G401.6 (cell line): Measurements from ENCODE around the gene SAFB2.

Experiments
- FAIRE-seq: peaks from 2 replicates; lab custom pipeline; 2012; peaks lifted over from hg19 to GRCh38; lab: Jason Lieb, UNC

Gene SAFB2

DNA sequence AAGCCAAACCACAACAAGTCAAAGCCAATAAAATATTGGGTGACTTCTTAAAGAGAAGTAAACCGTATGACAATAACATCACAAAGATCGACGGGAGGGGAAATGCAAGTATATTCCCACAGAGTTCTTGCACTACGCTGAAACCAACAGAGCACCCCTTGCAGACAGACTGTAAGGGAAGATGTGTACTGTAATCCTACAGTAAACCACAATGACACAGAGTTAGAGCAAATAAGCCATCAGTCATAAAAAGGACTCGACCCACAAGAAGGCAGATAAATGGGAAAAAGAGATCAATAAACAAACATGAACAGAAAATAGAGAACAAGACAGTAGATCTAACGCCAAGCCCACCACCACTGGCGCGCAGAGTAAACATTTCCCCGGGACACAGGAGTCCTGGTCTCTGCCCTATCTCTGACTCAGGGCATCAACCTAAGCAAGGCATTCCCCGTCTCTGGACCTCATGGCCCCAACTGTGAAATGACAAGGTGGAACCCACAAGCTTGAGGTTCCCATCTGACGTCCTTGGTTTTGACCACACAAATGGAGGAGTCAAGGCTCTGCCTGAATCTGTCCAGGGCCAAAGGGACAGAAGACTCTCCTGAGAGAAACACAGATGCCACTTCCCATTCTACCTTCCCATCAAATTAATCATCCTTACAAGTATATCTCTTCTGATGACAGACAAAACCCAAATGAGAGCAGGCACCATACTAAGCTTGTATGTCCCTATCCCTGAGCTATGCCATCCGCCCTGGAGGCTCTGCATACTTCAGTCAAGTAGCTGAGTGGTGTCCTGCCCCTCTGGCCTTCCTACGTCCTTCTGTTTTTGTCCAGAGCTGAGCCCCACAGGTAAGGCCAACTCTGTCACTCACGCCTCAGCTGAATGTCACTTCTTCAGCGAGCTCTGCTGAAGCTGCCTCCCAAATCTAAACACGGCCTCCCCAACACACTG is 15.0 kb downstream of the SAFB2 start:
- no peak for FAIRE-seq

DNA sequence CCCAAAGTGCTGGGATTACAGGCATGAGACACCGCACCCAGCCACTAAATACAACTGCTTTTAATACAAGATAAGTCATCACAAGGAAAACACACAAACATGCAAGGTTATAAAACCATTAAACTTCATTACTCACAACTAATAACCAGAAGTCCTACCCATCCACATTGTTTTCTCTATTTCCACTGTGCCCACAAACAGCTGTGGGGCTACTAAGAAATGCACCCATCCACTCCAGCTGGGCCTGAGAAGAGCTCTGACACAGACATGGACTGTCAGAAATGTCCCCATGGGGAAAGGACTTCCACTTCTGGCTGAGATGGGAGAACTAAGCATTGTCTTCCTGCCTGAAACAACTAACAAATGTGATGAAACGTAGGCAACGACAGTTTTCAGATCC is 17.2 kb downstream of the SAFB2 start:
- FAIRE-seq, result no peak

DNA sequence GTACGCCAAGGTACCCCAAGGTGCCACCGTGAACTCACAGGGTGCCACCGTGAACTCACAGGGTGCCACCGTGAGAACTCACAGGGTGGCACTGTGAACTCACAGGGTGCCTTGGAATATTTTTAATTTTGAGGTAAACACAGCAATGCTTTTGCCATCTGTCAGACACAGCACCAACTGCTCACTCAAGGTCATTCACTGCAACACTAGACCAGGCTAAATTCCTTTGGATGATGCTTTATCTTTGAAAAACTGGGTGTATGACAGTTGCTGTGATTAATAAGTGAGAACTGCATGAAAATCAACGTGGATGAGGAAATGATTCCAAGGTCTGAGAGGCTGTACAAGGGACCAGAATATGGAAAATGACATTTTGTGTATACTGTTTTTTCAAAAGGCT is 18.9 kb downstream of the SAFB2 start:
- no peak for FAIRE-seq

DNA sequence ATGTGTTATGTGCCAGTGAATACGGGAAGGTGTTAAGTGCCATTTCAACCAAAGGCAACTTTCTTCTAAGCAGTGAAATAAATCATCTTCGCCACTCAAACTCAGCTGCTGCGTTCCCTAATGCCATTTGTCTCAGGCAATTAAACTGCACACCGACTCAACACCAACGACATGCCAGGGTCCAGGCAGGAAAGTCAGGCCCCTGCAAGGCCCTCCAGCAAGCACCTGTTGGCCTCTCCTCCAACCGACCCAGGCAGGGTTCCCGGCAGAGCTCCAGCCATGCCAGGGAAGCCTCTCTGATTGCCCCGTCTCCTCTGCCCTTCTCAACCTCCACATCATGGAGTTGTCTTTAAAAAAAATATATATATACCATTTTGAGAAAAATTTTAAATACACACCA is 21.8 kb downstream of the SAFB2 start:
- FAIRE-seq, result no peak

DNA sequence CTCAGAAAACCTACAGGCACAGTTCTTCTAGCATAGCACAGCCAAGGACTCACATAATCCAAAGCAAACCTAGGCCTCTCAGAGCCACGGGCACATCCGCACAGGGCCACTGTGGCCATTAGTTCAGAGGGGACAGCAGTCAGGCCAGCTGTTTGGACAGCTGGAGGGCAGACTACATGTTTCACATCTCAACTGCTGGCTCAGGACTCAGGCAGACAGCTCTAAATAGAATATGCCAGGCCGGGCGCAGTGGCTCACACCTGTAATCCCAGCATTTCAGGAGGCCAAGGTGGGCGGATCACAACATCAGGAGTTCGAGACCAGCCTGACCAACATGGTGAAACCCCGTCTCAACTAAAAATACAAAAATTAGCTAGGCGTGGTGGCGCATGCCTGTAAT is 26.8 kb downstream of the SAFB2 start:
- FAIRE-seq, result no peak

DNA sequence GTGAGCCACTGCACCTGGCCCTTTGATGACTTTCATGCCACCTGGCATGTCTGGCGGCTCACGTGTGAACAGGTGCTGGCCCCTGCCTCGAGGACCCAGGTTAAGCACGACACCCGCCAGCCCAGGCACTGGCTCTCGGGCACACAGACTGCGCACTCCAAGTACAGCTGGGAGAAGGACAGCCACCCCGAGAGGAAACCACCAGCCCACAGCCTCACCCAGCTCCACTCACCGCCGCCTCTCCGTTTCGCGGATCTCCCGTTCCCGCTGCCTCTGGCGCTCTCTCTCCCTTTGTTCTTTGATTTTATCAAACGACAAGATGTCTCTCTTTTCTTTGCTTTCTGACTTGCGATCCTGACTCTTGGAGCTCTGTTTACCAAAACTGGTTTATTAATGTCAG is 27.4 kb downstream of the SAFB2 start:
- no peak for FAIRE-seq

DNA sequence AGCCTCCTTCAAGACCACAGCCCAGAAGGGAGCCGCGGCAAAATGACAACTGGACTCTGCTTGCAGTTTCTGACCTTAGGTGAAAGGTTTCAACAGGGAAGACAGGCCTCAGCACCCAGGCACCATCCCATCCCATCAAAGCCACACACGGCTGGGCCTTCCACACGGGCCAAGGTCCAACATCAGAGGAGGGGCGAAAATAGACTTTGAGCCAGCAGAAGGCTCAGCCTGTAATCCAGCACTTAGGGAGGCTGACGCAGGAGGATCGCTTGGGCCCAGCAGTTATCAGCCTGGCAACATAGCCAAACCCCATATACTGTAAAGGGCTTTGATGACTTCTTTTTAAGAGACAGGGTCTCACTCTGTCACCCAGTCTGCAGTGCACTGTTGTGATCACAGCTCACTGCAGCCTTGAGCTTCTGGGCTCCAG is 28.0 kb downstream of the SAFB2 start:
- FAIRE-seq, result no peak

DNA sequence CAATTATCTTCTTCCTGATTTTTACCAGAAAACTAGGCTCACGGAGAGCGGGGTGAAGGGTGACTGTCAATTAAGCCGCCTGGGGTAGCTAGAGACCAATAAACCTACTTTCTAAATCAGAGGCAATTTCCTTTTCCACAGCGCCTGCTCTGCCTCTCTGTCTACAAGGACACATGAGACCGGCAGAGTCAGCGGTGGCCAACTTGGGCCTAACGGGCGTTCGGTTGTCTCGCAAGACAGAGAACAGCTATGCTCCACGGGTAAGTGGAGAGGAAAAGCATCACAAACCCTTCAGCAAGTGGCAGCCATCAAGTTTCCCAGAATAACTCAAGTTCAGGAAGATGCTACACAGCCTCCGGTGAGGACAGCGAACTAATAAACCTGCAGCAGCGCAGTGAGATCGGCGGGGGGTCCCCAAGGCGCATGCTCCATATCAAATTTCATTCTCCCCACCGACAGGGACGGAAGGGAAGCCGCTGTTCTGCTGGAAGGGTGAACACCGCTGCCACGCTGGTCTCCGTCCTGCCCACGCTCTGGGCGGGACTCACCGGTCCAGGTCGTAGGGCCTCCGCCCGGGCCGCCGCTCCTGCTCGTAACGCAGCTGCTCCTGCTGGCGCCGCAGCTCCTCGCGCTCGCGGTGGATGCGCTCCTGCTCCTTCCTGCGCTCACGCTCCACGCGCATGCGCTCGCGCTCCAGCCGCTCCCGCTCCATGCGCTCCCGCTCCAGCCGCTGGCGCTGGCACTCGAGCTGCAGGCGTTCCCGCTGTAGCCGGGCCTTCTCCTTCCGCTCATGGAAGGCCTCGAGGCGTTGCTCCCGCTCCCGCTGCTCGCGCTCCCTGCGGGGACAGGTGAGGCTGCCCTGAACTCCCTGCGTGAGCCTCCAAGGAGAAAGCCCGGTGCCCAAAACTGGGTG is 29.0 kb downstream of the SAFB2 start:
- no peak for FAIRE-seq

DNA sequence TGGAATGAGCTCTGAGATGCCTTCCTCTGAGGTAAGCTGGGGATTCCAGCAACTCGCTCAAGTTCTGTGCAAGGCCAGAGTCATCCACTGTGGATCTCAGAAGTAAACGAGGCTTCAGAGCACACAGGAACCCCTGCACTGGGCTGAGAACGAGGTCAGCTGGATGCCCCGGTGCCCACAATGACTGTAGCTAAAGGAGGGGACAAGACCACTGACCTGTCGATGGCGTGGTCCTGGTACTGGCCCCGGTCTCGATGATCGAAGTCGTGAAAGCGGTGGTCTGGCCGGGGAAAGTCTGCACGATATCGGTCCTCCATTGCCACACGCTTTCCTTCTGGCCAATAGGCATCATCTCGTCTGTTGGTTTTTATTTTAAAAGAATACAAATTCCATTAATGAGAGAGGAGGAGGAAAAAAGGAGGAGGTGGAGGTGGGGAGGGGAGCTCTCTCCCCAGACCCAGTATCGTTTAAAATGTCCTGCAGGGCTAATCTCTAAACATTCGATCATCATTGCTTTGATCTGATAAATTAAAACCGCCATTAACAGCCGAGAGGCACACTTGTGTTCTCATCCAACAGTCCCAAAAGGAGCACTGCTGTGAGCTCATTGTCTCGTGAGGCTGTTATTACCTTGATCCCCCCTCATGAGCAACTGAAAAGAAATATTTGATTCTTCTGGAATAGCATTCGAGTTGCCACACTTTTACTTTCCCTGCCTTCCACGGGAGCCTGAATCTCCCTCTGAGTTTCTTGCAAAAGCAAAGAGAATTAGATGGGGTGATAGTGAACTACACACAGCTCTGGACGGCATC is 29.8 kb downstream of the SAFB2 start:
- FAIRE-seq, result no peak

DNA sequence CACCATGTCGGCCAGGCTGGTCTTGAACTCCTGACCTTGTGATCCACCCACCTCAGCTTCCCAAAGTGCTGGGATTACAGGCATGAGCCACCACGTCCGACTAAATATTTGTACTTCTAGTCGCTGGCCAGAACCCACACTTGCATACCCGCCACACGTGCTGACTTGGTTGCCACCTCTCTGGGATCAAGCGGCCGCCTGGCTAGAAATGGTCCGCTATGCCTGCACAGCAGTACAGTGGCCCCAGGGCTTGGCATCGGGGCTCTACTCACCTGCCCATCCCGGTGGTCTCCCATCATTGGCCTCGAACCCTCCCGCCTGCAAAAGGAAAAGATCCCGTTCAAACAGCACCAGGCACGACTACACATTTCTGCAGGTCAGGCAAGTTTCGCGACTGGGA is 31.1 kb downstream of the SAFB2 start:
- no peak for FAIRE-seq

DNA sequence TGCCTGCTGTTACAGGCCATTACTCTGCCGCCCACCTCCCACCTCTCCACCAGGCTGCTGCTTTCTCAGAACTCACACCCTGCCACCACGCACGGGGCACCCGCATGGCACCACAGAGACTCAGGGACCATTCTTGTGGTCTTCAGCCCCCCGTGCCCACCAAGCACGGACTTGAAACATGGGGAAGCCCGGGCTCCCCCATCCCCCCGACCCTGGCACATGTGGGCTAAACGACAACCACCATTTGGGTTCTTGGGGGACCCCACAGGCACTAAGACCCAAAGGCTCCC is 31.8 kb downstream of the SAFB2 start:
- no peak for FAIRE-seq

DNA sequence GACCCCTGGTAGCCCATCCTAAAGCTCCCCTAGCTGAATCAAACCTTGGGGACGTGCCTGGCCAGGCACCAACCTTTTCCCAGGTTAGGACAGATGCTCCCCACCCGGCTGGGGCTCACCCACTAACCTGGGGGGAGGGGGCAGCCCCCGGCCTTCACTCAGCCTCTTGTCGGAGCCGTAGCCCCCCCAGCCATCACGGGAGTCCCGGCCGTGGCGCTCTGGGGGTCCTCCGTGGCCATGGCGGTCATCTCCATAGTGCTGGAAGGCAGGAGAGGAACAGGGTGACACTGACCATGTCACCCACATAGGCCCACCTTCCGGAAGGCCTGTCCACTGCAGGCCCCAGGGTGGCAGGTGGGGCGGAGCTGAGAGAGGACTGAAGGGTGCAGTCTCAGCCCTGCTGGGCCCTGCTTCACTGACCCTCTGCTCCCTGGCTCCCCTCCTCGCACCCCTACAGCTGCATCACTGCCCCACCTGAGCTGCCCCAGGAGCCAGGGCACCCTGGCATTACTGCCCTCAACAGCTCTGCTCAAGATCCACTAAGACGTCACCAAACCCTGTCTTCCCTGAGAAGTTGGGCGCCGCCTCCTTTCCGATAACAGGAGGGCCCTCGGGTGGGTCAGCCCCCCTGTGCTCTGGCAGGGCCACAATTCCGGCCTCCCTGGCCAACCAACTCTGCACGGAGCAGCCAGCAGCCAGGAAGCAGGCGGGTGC is 32.3 kb downstream of the SAFB2 start:
- FAIRE-seq, result no peak

DNA sequence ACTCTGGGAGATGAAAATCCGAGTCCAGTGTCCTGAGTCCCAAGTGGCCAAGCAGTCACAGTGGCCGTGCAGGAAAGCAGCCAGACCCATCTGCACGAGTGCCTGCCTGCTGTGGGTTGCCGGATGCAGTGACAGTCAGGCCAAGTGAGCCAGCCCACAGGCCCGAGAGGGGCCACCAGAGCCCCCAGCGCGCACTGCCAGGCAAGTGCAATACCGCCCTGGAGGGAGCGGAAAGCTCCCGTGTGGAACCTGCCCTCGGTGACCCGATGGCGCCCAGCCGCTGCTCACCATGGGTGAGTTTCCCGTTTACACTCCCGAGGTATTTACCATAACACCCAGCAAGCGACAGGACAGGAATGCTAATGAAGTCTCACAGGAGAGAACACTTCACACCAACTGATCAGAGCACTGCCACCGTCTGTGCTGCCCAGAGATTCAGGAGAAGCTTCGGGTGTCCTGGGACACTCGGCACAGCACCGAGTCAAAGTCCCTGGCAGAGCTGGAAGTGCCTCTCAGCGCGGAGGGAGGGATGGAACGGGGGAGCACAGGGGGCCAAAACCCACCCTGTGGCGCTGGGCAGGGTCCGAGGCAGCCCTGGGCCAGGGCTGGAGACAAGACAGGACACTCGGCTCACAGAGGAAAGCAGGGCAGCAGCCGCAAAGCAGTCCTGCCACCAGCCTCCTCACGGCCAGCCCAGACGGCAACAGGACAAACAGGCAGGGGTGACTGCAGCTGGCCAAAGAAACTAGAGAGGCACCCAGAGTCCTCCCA is 33.5 kb downstream of the SAFB2 start:
- FAIRE-seq, result no peak

DNA sequence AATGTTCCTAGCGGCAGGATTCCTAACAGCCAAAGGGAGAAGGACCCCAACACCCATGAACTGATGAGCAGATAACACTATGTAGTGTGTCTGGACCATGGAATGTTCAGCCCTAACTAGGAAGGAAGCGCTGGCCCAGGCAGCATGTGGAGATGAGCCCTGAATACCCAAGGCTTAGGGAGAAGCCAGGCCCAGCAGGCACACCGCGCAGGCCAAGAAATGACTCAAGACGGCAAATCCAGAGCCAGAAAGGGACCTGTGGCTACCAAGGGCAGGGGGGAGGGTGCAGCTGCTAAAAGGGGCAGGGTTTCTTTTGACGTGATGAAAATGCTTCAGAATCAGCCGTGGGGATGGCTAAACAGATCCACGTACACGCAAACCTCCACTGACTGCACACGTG is 34.1 kb downstream of the SAFB2 start:
- no peak for FAIRE-seq

DNA sequence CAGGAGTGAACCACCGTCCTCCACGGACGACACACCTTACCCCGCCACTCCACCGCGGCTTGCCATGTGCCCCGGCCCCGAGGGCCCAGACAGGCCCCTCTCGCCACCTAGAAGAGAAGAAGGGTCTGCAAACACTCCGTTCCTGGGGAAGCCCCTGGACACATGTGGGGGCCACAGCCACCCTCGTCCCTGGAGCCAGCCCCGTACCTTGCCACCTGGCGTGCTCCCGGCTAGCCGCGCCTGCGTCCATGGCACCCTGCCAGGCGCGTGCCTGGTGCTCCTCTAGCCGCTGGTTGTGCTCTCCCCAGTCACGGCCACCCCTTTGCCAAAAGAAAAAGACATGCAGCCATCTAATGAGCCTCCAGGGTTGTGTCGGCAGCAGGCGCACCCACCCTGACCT is 34.9 kb downstream of the SAFB2 start:
- no peak for FAIRE-seq

DNA sequence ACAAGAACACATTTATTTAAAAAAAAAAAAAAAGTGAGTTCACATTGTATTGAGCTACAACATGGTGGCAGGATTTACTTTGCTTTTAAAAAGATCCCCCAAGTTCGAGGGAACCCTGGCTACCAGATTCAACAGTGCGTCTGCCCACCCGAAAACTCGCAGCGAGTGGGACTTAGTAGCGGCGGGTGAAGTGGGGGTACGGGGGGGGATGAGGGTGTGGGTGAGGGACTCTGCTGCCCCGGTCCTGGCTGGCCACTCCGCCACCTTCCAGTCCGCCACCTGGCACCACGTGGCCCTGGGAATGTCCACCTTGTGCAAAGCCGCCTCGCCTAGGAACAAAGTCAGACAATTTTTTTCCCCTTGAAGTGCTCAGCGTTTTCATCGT is 35.5 kb downstream of the SAFB2 start:
- no peak for FAIRE-seq

DNA sequence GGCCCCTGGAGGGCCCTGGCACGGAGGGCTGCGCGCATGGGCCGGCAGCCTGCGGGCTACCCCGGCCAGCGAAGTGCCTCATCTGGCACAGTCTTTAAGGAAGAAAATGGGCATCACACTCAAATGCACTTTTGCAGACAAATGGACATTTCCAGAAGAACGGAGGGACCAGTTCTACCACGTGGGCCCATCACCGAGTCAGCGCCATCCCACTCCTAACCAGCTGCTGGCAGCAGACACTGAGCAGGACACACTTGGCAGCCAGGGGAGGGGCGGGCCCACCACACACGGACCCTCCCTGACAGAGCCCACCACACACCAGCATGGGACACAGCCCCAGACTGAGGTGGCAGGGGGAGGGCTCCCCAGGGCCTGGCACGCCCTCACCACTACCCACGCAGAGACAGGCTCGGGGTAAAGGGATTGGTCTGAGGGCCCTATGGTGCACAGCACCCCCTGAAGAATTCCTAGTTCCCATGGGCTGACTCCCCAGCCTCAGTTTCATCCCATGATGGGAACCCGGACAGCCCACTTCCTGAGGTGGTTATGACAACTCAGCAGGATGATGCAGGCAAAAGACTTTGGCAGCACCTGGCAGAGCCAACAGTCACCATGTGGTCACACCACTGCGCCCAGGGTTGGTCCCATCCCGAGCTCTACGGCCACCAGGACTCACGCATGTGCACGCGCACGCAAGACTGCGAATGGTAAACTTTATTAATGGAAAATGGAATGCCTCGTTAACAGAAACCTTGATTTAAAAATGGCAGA is 36.1 kb downstream of the SAFB2 start:
- no peak for FAIRE-seq

DNA sequence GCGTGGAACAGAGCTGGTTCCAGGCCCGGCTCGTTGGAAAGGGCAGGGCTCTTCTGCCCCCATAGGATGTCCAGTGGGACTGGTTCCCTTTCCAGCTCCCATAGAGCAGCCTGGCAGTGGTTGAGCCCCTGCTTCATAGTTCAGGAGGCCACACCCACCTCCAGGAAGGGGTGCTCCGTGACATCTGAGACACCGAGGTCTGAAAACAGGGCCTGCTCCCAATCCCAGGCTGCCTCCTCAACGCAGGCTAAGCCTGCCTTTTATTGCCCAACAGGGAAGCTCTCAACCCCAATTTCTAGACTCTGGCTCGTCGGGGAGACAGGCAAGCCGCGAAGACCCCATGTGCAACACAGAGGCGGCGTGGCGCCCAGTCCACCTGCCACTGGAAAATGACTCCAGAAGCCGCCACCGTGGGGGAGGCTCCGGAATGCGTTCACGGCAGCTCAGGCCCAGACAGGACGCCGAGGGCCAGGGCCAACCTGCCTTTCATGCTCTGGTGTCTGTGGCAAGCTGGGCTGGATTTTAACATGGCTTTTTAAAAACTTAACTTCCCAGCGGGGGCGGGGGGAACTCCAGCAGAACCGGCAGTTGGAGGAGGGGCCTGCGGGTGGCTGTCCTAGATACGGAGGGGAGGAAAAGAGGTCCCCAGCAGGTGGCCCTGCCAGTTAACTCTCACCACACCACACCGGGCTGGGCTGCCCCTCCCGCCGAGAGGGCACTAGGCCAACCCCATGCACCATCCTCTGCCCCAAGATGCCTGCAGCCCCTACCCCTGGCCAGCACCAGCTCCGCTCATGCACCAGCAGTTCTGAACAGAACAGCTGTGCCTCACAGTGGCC is 36.9 kb downstream of the SAFB2 start:
- FAIRE-seq, result no peak

DNA sequence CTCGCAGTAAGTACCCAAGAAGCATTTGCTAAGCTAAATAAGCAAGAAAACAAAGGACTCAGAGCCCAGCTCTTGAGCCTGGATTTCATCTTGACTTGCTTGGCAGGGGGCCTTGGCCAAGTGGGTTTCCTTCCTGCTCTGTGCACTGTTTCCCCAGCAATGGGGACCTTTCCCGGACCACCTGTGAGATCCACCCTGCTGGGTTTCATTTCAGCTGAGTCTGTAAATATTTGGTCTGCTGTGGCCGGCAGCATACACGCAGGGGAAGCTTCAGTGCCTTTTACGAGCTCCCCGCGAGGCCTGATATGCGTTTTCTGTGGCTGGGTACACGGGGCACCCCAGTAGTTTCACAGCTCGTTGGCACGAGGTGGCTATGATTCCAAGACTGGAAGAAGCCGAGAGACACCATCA is 42.4 kb downstream of the SAFB2 start:
- FAIRE-seq, result no peak
